Measurements from ENCODE around the gene TESK2.

- TF ChIP-seq GATA2 (IDR thresholded peaks at IDR 0.05; ENCODE audit: low read depth, low read length) (no peak), GATA3 (IDR thresholded peaks at IDR 0.05; ENCODE audit: low read depth, low read length) (no peak)
Observed at GRCh38 chr1:45503462-45504360, 12.7 kb upstream of the TESK2 start.

All from SH-SY5Y (cell line).